T-cell (primary cell): ENCODE data around the gene PPP1R37. TPM values are rescaled to one million over a fixed set of nuclear protein-coding genes. Genes with fewer than 3 reads are reported as not detected.
"Not testable (repeated sequence)": the region's sequence is repeated elsewhere in the genome, so short reads cannot be mapped to it uniquely, and the experiment has no call there.

Experiments
- ATAC-seq, 4 experiments: fragments of 200-7000 bp in 3 of 4; fragments of 150-1000 bp in 1 of 4; cut with Tn5 transposase; replicated peaks in 1 of 4; 1 replicate in 3 of 4; 2 replicates in 1 of 4; pipeline ENCODE4 v1.10.0; 2021; ENCODE audit warnings: moderate library complexity in 3 of 4, mild to moderate bottlenecking in 2 of 4, moderate number of reproducible peaks in 1 of 4
- CTCF ChIA-PET, 2 donors: fragments of 300-600 bp; sonication (Branson Sonifier 250); formaldehyde crosslinking; loops; one replicate each; lab custom pipeline; 2022; ENCODE audit warnings: antibody characterized with exemption in 2 of 2; lab: Charles Lee
- POLR2A ChIA-PET, 2 donors: fragments of 300-600 bp; sonication (Branson Sonifier 250); formaldehyde crosslinking; loops; one replicate each; lab custom pipeline; 2022; ENCODE audit warnings: antibody characterized with exemption in 2 of 2; lab: Charles Lee
- DNase-seq, 35 experiments: peaks; one replicate each; pipeline versions ENCODE4 v3.0.0 to v3.0.0-alpha.2; 2013 to 2023
- H3K27ac ChIP-seq: one replicate; pipeline ENCODE4 v1.5.1; 2013; ENCODE audit warnings: low read length
- H3K27me3 ChIP-seq, 2 experiments: replicated peaks in 1 of 2; 1 replicate in 1 of 2; 2 replicates in 1 of 2; pipeline versions ENCODE4 v1.6.1 to v1.7.0; 2013; ENCODE audit warnings: low read length in 1 of 2, mixed read lengths in 1 of 2; ENCODE audit not compliant: control insufficient read depth in 2 of 2, insufficient read depth in 2 of 2; ENCODE audit errors: extremely low read depth in 1 of 2
- H3K36me3 ChIP-seq, 2 donors: 1 replicate in 1 of 2; 2 replicates in 1 of 2; pipeline versions ENCODE4 v1.6.1 to v1.7.0; 2013; ENCODE audit warnings: low read length in 1 of 2; ENCODE audit not compliant: control insufficient read depth in 2 of 2, insufficient read depth in 1 of 2; ENCODE audit errors: extremely low read depth in 1 of 2
- H3K4me1 ChIP-seq, 2 experiments: 1 replicate in 1 of 2; 2 replicates in 1 of 2; pipeline versions ENCODE4 v1.6.1 to v1.7.0; 2013; ENCODE audit warnings: low read length in 2 of 2, mixed read lengths in 1 of 2; ENCODE audit not compliant: insufficient read depth in 2 of 2, control insufficient read depth in 1 of 2; ENCODE audit errors: extremely low read depth in 1 of 2
- H3K4me3 ChIP-seq, 2 donors: 1 replicate in 1 of 2; 2 replicates in 1 of 2; pipeline versions ENCODE4 v1.5.1 to v1.7.0; 2013; ENCODE audit warnings: mild to moderate bottlenecking in 2 of 2, low read length in 1 of 2, moderate library complexity in 1 of 2; ENCODE audit not compliant: control insufficient read depth in 1 of 2; ENCODE audit errors: extremely low read depth in 1 of 2
- H3K9me3 ChIP-seq: 2 replicates; pipeline ENCODE4 v1.7.0; 2013
- H3K27ac Mint-ChIP-seq, 2 donors: one replicate each; pipeline ENCODE4 v1.8.0; 2020 to 2021; ENCODE audit warnings: mild to moderate bottlenecking in 2 of 2, mixed read lengths in 2 of 2
- H3K27me3 Mint-ChIP-seq, 2 donors: one replicate each; pipeline ENCODE4 v1.8.0; 2021 to 2022; ENCODE audit warnings: mixed read lengths in 2 of 2
- H3K36me3 Mint-ChIP-seq: one replicate; pipeline ENCODE4 v1.8.0; 2021; ENCODE audit warnings: mixed read lengths
- H3K4me1 Mint-ChIP-seq, 3 donors: one replicate each; pipeline ENCODE4 v1.8.0; 2020 to 2022; ENCODE audit warnings: mixed read lengths in 3 of 3, mild to moderate bottlenecking in 1 of 3
- H3K4me3 Mint-ChIP-seq, 3 donors: one replicate each; pipeline ENCODE4 v1.8.0; 2020 to 2022; ENCODE audit warnings: mild to moderate bottlenecking in 3 of 3, mixed read lengths in 3 of 3, moderate library complexity in 3 of 3
- H3K9me3 Mint-ChIP-seq, 3 donors: one replicate each; pipeline ENCODE4 v1.8.0; 2020 to 2022; ENCODE audit warnings: mixed read lengths in 3 of 3
- WGBS: methylation state at CpG from one replicate; pipeline ENCODE4 v1.1.5; 2013; ENCODE audit warnings: missing lambda C conversion rate; ENCODE audit not compliant: insufficient coverage; 5-methylcytosine and 5-hydroxymethylcytosine counted together
- total RNA-seq, 35 experiments: library from RNA in 6 of 35; stranded (reverse) in 6 of 35; fragments of 120-200 nt in 1 of 35; gene quantifications; one replicate each; pipeline versions ENCODE4 v1.2.1 to v1.2.4 and lab custom pipeline; 2013 to 2026

The PPP1R37 gene
- total RNA-seq, 5 donors from 2014 or later (not counting 1 experiment from before 2014, with no cell fraction given) = 17.2 to 35.2 (median 30.4) TPM

DNA sequence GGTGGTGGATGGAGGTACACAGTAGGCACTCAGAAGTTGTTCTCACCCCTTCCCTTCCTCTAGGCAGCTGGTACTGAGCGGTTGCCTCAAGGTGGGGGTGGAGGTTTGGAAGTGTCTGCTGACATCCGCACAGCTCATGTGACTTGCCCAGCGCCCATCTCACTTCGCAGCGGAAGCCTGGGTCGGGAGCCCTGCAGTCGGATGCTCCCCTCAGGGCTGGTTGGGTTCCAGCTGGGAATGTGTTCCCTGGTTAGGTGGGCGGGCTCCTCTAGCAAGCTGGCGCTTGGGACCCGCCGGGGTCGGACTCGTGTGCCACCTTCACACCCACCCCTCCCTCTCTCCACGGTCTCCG, 10.2 kb downstream of the PPP1R37 start:
- ChIA-PET POLR2A (no interaction called here), CTCF (interaction anchor here in 1 of 2 donors (0.9 to 2.6 kb wide), 5 partner anchors 11 to 87 kb away, joined by 3 to 16 read pairs (median 3); partner anchors contain the start of gene PPP1R37)
- Histone ChIP-seq H3K27me3 (no peaks in the 10 kb centered on the region), H3K27ac (peak overlapping the region; percentile 54), H3K36me3 (peaks cover 3 to 5% of the 10 kb centered on the region in 2 donors), H3K4me3 (peak overlapping the region; percentile 41 to 46), H3K9me3 (no peaks in the 10 kb centered on the region), H3K4me1 (peaks cover 22 to 59% of the 10 kb centered on the region in 2 experiments)
- Mint-ChIP-seq H3K9me3 (no peaks in the 10 kb centered on the region), H3K36me3 (no peaks in the 10 kb centered on the region), H3K27me3 (no peaks in the 10 kb centered on the region), H3K27ac (peak overlapping the region; percentile 61 to 85), H3K4me3 (peak overlapping the region; percentile 66 to 70 (median 69)), H3K4me1 (peaks cover 68 to 74% (median 69%) of the 10 kb centered on the region in 3 donors)
- ATAC-seq (peak; percentile 80 to 95 (median 88)), DNase-seq (peak in 34 of 35 experiments; percentile 15 to 73 (median 44))
- 47% methylated on average over 7 of the region's 15 CpGs for WGBS

DNA sequence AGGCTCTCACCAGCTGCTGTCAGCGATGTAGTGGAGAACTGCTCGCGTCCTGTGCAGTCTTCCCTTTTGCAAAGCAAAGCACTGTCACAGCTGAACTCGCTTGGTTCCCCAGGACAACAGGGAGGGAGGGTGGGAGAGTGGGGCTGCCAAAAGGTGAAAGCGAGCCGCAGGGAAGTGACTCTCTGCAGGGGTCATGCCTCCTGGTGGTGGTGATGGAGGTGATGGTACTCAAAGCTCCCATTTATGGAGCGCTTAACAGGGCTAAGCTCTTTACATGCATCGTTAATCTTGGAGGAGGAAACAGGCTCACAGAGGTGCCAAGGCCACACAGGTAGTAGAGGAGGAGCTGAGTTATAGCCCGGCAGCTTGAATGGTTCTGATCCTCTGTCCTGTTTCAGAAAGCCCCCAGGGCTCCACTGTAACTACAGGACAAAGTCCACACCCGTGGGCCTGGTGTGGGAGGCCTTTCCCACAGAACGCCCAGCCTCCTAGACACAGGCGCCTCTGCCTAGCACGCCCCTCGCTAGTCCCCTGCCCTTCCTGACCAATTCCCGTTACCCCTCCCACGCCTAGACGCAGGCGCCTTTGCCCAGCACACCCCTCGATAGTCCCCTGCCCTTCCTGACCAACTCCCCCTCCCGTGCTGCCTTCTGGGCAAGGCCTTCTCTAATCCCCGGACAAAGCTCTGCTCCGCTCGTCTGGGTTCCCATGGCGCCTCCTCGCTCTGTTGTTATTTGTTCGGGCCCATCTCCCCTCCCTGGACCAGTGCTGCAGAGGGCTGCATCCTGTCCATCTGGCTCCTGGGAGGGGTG, 10.7 kb downstream of the PPP1R37 start:
- WGBS = 61% methylated on average over 12 of the region's 26 CpGs
- POLR2A ChIA-PET = interaction anchor here in 1 of 2 donors (0.5 kb wide), 1 partner anchor 17 kb away, joined by 3 read pairs; no protein-coding TSS in a partner anchor
- no peaks in the 10 kb centered on the region for H3K36me3 Mint-ChIP-seq
- H3K27ac Mint-ChIP-seq = peak overlapping the region; percentile 85 to 89
- no peaks in the 10 kb centered on the region for H3K27me3 Mint-ChIP-seq
- H3K4me3 ChIP-seq = peak overlapping the region; percentile 41 to 46
- no peaks in the 10 kb centered on the region for H3K9me3 ChIP-seq
- DNase-seq (peak in 2 of 35 experiments; percentile 20 to 44), ATAC-seq (peak; percentile 26 to 59 (median 46))
- peak overlapping the region; percentile 54 for H3K27ac ChIP-seq
- CTCF ChIA-PET = interaction anchor here (0.6 to 2.6 kb wide), 7 partner anchors 11 to 87 kb away, joined by 3 to 16 read pairs (median 3); partner anchors contain the start of gene PPP1R37 (in 1 of the 2)
- H3K4me3 Mint-ChIP-seq = peak overlapping the region; percentile 66 to 70 (median 69)
- H3K4me1 Mint-ChIP-seq = peaks cover 62 to 68% (median 63%) of the 10 kb centered on the region in 3 donors
- peaks cover 3 to 5% of the 10 kb centered on the region in 2 donors for H3K36me3 ChIP-seq
- no peaks in the 10 kb centered on the region for H3K27me3 ChIP-seq
- H3K4me1 ChIP-seq = peaks cover 20 to 53% of the 10 kb centered on the region in 2 experiments
- H3K9me3 Mint-ChIP-seq = no peaks in the 10 kb centered on the region

DNA sequence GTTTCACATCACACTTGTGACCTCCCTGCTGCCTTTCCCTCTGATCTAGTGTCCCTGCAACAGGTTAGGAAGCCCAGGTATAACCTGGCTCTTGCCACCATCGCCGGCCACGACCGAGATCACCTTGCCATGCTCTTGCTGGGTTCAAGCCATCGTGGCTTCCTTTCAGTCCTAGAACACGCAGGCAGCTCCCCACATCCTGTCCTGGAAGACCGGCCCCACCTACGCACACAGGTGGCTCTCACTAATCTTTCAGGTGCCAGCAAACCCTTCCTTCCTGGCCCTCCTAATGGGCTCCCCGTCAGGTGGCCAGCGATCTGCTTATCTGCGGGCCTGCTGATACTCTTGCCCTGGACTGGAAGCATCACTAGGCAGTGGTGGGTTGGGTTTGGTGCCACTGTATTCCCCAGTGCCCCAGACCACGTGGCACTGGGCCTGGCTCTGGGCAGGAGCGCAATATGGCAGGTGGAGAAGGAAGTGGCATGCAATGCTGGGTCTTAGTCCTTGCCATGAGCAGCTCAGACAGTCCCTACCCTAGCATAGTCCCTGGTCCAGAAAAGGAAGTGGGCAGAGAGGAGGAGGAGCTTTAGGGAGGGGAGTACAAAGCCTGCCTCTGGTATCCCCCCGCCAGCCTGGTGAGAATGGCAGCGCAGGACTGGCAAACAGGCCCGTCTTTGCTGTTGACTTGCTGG, 11.8 kb downstream of the PPP1R37 start:
- peaks cover 57 to 62% (median 59%) of the 10 kb centered on the region in 3 donors for H3K4me1 Mint-ChIP-seq
- no peaks in the 10 kb centered on the region for H3K27me3 Mint-ChIP-seq
- H3K4me3 Mint-ChIP-seq = peak overlapping the region; percentile 49 to 66 (median 66)
- Histone ChIP-seq H3K27me3 (no peaks in the 10 kb centered on the region), H3K27ac (no peak overlapping the region), H3K4me1 (peaks cover 20 to 46% of the 10 kb centered on the region in 2 experiments), H3K36me3 (peaks cover under 1 to 5% of the 10 kb centered on the region in 2 donors), H3K4me3 (no peak overlapping the region), H3K9me3 (no peaks in the 10 kb centered on the region)
- peak in 1 of 4 experiments; percentile 34 for ATAC-seq
- ChIA-PET CTCF (interaction anchor here (0.6 to 2.6 kb wide), 2 partner anchors 12 to 17 kb away, joined by 4 to 16 read pairs; partner anchors contain the start of gene PPP1R37 (in 1 of the 2)), POLR2A (no interaction called here)
- H3K27ac Mint-ChIP-seq = peak overlapping the region; percentile 89 to 93
- WGBS = 26% methylated on average over 13 of the region's 16 CpGs
- peak in 1 of 35 experiments; percentile 32 for DNase-seq
- H3K9me3 Mint-ChIP-seq = no peaks in the 10 kb centered on the region
- H3K36me3 Mint-ChIP-seq = no peaks in the 10 kb centered on the region

GRCh38 chr19:45106363-45106762, 13.4 kb downstream of the PPP1R37 start:
- POLR2A ChIA-PET = interaction anchor here in 1 of 2 donors (0.7 kb wide), 1 partner anchor 20 kb away, joined by 4 read pairs; no protein-coding TSS in a partner anchor
- peaks cover 21 to 47% of the 10 kb centered on the region in 2 experiments for H3K4me1 ChIP-seq
- H3K27me3 ChIP-seq, H3K27ac ChIP-seq, H3K27me3 Mint-ChIP-seq, H3K9me3 Mint-ChIP-seq, H3K36me3 ChIP-seq, CTCF ChIA-PET, H3K9me3 ChIP-seq, H3K27ac Mint-ChIP-seq, H3K4me3 ChIP-seq, H3K4me3 Mint-ChIP-seq, DNase-seq, H3K36me3 Mint-ChIP-seq, ATAC-seq: not testable (repeated sequence)
- H3K4me1 Mint-ChIP-seq = peaks cover 49 to 50% (median 50%) of the 10 kb centered on the region in 3 donors
- WGBS = 93% methylated on average over 2 of the region's 11 CpGs

DNA sequence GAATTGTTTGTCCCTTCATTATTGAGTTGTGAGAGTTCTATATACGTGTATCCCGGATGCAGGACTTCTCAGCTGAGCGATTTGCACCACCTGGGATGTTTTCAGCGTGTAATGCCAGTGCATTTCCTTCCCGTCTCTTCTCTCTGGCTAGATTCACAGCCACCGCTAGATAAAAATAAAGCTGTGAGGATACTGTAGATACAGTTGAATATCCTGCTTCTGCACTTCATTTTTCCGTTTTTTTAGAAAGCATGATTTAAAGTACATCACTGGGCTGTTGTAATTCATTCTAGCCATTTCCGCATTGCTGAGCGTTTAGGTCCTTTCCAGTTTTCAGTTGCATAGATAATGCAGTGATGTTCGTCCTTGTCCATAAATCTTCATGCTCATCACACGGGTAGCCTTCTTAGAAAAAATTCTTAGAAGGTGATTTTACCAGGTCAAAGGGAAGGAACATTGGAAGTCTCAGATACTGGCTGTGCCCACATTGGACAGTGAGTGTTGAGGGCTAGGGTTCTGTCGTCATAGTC, 14.7 kb downstream of the PPP1R37 start:
- H3K9me3 Mint-ChIP-seq = no peaks in the 10 kb centered on the region
- DNase-seq = no peak
- H3K27me3 ChIP-seq = no peaks in the 10 kb centered on the region

More for the DNA sequence above, 14.7 kb downstream of the PPP1R37 start:
- Histone ChIP-seq H3K4me3 (no peak overlapping the region), H3K9me3 (no peaks in the 10 kb centered on the region), H3K27ac (no peak overlapping the region), H3K4me1 (peaks cover 21 to 35% of the 10 kb centered on the region in 2 experiments), H3K36me3 (peaks cover 0 to 3% of the 10 kb centered on the region in 2 donors)
- Mint-ChIP-seq H3K4me1 (peaks cover 39 to 42% (median 42%) of the 10 kb centered on the region in 3 donors), H3K27me3 (no peaks in the 10 kb centered on the region), H3K4me3 (no peak overlapping the region), H3K36me3 (no peaks in the 10 kb centered on the region), H3K27ac (no peak overlapping the region)
- ChIA-PET CTCF (no interaction called here), POLR2A (interaction anchor here in 1 of 2 donors (0.5 kb wide), 1 partner anchor 41 kb away, joined by 6 read pairs; no protein-coding TSS in a partner anchor)
- WGBS = 93% methylated on average over 5 of the region's 12 CpGs
- no peak for ATAC-seq
